NCI-H510A treated with DMSO at 0.1 percent for 48 hours (cell line): ENCODE measurements around the gene FAM114A1.

Source experiments
- DNase-seq: peaks from one replicate; lab custom pipeline; 2025; lab: John Stamatoyannopoulos, UW

The FAM114A1 gene

GRCh38 chr4:38859501-38859900 is 8.1 kb upstream of the FAM114A1 start:
- DNase-seq = no peak

- DNase-seq = peak; percentile 45
Observed at GRCh38 chr4:38860788-38861424, 6.7 kb upstream of the FAM114A1 start.

- no peak for DNase-seq
Observed at GRCh38 chr4:38861791-38862190, 5.8 kb upstream of the FAM114A1 start.

- no peak for DNase-seq
Observed at GRCh38 chr4:38865445-38865844, 2.2 kb upstream of the FAM114A1 start.

- no peak for DNase-seq
Observed at GRCh38 chr4:38866973-38867477, 581 bp upstream of the FAM114A1 start.

- DNase-seq = peak; percentile 12
Observed at GRCh38 chr4:38868059-38868960, 704 bp downstream of the FAM114A1 start.

GRCh38 chr4:38869511-38869910 is 1.9 kb downstream of the FAM114A1 start:
- DNase-seq = no peak

- DNase-seq = no peak
Observed at GRCh38 chr4:38870098-38870808, 2.6 kb downstream of the FAM114A1 start.

GRCh38 chr4:38871593-38871992 is 4.0 kb downstream of the FAM114A1 start:
- no peak for DNase-seq

GRCh38 chr4:38872620-38873019 is 5.0 kb downstream of the FAM114A1 start:
- DNase-seq = peak; percentile 69

GRCh38 chr4:38873290-38873944 is 5.8 kb downstream of the FAM114A1 start:
- peak; percentile 21 for DNase-seq

GRCh38 chr4:38876636-38877035 is 9.0 kb downstream of the FAM114A1 start:
- DNase-seq = no peak

GRCh38 chr4:38884254-38884653 is 16.6 kb downstream of the FAM114A1 start:
- DNase-seq = no peak

GRCh38 chr4:38889143-38889542 is 21.5 kb downstream of the FAM114A1 start:
- DNase-seq = no peak

GRCh38 chr4:38891051-38891983 is 23.7 kb downstream of the FAM114A1 start:
- no peak for DNase-seq

- DNase-seq = no peak
Observed at GRCh38 chr4:38894322-38894982, 26.8 kb downstream of the FAM114A1 start.

- DNase-seq = no peak
Observed at GRCh38 chr4:38896940-38897339, 29.3 kb downstream of the FAM114A1 start.

GRCh38 chr4:38898245-38898644 is 30.6 kb downstream of the FAM114A1 start:
- DNase-seq = no peak

- DNase-seq = no peak
Observed at GRCh38 chr4:38902221-38902620, 34.6 kb downstream of the FAM114A1 start.

- DNase-seq = peak; percentile 72
Observed at GRCh38 chr4:38902695-38903094, 35.1 kb downstream of the FAM114A1 start.
